Activated CD4-positive, alpha-beta T cell treated with anti-CD3 and anti-CD28 coated beads, Interleukin-2, Interleukin-6, amounts not matched to agents 100 ng/mL and 50 ng/mL, durations not matched to agents 16 hours and 8 hours (primary cell): ENCODE data around the gene RPH3AL.
"Not testable (repeated sequence)": the region's sequence is repeated elsewhere in the genome, so short reads cannot be mapped to it uniquely, and the experiment has no call there.

Experiments
- DNase-seq: peaks from one replicate; pipeline ENCODE4 v3.0.0-alpha.2; 2020

Gene RPH3AL

DNA sequence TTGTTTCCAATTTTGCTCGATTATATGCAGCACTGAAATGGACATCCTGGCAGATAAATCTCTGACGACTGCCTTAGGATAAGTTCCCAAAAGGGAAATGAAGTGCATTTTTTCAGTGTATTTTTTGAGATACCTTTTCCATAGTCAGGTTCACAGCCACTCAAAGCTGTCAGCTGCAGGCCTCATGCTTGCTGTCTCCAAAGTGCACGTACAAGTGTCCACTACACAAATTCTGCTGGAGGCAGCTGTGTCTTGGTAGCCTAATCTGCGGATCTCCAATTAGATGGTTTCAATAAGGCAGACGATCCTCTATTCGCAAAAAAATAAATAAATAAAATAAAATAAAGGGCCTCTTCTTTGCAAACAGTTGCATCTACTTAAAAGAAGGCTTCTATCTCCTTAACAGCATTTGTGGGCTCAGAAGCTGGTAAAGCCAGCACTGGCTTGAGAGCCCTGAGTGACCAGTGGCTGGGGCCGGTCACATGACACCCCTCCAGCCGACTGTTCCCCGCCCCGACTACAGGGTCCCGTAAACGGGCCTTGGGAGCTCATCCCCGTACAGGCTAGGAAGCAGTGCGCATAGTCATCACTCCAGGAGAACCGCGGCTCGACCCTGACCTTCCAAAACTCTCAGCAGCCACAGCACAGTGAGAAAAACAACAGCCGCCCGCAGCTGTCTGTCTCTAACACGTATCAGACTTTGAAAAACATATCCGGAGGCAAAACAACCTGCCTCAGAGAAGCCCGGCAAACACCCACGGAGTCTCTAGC is 18.8 kb downstream of the RPH3AL start:
- DNase-seq = no peak

DNA sequence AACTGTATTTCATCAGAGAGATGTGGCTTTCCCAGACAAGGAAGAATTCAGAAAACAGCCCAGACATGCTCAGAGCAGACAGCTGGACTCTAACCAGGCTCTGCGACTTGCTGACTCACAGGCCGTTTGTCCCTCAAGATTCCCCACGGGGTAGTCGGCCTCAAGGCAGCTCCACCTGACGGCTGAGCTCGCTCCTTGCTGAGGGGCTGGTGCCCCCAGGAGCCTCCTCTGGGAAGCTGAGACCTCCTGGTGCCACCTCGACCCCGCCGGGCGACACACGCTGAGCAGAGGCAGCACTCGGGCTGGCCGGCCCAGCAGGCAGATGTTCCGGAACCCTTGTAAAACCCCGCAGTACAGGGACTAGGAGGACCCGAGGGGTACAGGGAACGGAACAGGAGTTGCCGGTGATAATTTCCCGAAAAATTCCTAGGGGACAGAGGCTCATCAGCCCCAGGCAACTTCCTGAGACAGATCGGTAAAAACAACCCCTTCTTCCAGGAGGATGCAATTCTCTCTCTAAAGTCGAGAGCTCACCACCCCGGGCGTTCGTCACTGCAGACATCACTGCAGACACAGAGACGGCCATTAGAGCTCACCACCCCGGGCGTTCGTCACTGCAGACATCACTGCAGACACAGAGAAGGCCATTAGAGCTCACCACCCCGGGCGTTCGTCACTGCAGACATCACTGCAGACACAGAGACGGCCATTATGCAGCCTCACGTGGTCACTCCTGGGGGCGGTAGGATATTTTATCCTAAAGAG is 19.9 kb downstream of the RPH3AL start:
- no peak for DNase-seq

DNA sequence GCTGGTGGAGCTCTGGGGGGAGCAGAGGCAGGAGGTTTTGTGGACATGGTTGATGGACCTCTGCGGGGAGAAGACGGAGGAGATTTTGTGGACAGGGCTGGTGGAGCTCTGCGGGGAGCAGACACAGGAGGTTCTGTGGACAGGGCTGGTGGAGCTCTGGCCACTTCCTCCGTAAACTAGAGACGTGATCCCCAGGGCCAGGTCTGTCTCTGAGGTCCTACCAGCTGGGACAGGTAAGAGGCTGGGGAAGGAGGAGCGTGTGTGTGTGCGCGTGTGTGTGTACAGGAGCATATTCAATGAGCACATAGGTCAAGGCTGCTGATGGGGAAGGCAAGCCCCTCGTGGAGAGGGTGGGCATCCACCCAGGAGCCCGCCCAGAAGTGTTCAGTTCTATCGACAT is 20.6 kb downstream of the RPH3AL start:
- no peak for DNase-seq

DNA sequence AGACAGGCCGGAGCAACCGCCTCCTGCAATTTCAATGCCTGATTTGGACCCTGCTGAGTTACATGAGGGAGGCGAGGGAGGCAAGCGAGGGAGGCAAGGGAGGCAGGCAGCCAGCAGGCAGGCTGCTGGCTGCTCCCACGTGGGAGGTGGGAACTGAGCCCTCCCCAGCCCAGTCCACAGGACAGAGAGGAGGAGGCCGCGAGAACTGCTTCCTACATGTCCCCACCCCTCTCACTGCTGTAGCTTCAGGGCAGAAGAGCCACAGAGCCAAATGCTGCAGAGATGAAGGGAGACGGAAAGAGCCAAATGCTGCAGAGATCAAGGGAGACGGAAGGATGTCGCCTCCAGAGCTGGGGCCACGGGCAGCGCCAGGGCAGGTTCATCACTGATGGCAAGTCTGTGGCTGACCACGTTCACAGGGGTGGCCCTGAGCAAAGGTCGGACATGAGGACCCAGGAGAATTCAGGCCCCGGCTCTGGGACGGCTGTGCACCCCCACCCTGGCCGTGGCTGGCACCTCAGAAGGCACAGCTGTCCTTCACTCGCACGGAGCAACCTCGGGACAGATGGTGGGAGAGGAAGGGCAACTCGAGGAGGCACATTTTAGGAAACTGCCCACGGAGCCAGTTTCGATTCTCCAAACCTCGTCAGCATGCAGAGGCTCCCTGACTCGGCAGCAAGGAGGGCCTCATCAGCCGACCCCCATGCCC is 21.5 kb downstream of the RPH3AL start:
- no peak for DNase-seq

DNA sequence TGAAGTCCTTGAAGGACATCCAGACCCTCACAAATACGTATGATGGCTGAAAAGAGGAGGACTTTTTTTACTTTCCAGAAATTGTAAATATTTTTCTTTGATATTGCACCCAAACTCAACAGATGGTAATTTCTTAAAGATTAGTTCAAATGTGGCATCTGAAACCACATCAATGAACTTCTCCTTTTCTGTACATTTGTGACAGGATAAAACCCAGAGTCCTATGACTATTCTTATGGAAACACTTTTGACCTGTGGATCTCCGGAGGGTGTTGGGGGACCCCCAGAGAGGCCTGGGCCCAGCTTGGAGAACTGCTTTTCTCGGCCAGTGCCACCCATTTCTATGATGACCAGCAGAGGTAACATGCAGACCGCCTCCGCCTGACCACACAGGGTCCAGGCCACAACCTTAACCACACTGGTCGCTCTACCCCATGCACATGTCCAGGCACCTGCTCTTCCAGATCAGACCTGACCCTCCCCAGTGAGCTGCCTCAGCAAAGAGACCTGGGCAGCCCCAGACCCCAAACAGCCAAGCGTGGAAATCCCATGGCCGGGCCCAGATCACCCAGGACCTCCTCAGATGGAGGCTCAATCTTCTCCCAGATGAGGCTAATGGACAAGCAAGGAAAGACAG is 22.7 kb downstream of the RPH3AL start:
- DNase-seq = no peak

DNA sequence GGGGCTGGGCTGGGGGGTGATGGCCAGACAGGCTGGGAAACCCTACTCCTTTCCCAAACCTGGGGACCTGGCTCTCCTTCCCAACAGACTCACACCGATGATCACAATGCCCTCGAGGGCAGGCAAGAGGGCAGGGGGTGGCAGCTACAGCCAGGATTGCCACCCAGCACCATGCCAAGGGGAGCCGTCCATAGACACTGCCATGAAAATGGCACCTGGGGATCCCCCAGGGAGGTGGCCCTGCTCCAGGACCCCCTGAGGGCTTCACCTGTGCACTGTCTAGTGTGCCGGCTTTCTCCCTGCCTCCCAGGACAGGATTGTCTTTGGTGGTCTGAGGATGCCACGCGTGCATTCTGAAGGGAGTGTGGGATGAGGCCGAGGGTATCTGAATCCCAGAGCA is 24.6 kb downstream of the RPH3AL start:
- DNase-seq = no peak

DNA sequence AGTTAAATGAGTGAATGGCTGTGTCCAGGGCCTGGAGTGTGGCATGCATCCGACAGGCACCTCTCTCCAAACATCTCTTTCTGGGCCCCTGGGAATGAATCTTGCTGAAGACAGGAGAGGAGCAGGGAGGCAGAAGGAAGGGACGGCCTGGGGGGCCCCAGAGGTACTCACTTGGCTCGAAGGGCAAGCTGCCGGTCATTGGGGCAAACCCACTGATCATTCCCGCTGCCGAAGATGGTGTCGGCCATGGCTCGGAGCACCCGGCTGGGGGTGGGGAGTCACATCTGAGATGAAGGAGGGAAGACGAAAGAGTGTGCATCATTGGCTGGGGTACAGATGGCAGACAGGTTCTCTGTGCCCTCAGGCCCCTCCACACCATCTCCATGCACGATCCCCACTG is 25.3 kb downstream of the RPH3AL start:
- DNase-seq = no peak

DNA sequence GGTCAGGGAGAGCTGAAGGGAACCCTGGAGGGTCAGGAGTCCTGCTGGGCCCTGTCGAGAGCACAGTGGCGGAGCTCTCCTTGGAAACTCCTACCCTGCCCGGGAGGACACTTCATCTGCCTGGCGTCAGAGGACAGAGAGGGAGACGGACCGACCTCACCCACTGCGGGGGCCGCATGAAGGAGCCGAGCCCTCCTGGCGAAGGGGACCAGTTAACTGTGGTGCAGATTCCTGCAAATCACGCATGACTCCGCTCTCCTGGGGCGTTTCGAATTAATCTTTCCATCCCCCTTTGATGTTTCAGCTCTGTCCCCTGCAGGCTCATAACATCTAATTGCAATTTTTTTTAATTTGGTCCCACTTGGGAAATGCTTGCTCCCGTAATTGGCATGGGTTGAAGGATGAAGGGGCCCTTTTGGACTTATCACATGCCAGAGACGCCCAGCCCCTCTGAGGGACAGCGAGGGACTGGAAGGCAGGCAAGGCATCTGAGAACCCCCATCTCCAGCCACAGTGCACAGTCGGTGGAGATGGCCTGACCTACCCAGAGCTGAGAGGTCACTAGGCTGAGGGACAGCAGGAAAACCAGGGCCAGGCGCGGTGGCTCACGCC is 26.5 kb downstream of the RPH3AL start:
- DNase-seq = no peak

DNA sequence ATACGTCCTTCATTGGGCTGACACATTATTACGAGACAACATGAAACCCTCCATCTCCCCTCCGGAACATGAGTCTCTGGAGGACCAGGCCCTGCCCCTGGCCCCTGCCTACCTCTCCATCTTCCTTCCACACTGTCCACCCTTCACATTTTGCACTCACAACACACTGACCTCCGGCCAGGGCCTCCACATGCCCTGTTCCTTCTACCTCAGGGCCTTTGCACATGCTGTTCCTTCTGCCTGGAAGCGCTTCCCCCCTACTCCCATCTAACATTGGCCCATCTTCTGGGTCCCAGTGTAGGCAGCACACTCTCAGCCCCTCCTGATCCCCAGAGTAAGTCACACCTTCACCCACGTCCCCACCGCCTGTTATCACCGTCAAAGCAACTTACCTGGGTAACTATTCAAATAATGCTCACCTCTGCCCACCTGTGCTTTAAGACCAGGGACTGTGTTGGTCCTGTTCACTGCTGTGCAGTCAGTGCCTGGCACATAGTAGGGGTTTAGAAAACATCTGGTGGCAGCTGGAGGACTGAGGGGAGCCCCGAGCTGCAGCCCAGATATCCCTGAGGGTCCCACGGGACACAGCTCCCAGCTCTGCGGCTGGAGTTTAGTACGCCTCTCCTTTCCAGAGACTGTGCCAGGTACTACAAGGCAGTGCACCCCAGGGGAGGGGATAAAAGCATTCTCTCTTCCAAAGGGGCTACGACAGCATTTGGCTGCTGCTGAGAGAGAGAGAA is 27.2 kb downstream of the RPH3AL start:
- DNase-seq = no peak

DNA sequence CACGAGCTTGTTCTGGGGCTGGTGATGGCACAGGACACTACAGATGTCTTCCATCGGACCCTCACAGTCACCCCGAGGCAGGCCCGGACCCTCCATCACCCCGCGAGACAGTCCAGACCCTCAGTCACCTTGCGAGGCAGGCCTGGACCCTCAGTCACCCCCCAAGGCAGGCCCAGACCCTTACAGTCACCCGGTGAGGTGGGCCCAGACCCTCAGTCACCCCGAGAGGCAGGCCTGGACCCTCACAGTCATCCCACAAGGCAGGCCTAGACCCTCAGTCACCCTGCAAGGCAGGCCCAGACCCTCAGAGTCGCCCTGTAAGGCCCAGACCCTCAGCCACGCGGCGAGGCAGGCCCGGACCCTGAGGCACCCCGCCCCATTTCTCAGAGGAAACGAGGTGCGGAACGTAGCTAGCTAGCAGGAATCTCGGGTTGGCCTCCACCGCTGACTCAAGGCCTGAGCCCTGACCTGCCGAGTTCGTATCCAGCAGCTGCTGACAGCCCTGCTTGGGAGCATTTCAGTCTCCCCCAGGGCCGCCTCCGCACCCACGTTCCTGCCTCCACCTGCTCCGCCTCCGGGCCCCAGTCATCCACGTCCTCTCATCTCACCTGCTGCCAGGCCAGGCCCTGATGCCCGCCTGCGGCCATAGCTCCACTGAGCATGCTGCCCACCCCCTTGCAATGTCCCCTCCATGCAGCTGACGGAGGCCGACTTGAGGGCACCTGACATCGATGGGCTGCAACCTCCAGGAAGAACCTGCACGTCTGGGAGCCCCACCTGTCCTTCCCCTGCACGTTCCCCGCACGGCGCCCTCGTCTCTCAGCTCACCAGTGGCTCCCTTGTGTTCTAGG is 28.7 kb downstream of the RPH3AL start:
- DNase-seq = no peak

DNA sequence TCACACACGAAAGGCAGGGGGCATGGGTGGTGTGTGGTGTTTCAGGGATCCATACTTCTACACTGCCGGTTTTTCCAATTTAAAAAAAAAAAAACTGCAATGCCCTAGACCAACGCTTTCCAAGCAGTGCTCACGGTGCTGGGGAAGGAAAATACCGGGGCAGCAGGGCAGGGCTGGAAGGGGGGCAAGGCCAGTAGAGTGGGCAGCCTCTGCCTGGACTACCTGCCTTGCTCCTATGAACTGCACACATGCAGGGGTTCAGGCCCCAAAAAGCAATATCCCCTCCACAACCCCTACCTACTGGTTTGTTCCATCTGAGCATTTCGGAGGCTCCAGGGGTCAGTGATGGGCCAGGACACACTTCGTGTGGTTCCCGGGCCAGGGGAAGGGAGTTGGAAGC is 29.4 kb downstream of the RPH3AL start:
- no peak for DNase-seq

DNA sequence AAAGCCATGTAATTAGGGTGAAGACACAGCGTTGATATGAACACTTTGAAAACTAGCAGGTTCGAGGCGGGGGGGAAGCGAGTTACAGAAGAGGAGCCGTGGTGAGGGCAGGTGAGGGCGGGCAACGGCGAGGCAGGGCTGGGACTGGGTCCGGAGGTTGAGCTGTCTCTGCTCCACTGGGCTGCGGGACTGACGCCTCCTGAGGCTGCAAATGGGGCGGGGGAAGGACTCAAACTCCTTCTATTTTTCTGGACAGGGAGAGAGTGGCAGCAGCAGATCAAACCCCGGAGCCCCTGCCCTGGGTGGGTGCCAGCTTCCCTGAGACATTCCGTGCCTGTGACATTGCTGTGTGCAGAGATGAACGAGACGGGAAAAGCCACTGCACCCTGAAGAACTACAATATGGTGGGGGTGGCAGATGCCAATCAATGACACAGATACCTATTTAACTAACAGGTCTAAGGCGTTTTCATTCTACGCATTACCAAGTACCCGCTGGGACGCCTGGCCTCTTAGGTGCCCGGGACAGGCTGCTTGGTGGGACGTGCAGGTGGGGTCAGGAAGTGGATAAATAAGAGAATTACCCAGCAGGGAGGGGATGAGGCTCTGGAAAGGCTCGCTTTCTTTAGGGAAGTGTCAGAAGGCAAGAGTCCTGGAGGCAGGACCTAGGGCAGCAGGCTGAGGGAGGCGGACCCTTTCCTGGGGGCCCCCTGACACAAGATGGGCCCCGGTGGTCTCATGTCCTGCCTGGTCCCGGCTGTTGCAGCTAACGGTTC is 30.4 kb downstream of the RPH3AL start:
- no peak for DNase-seq

DNA sequence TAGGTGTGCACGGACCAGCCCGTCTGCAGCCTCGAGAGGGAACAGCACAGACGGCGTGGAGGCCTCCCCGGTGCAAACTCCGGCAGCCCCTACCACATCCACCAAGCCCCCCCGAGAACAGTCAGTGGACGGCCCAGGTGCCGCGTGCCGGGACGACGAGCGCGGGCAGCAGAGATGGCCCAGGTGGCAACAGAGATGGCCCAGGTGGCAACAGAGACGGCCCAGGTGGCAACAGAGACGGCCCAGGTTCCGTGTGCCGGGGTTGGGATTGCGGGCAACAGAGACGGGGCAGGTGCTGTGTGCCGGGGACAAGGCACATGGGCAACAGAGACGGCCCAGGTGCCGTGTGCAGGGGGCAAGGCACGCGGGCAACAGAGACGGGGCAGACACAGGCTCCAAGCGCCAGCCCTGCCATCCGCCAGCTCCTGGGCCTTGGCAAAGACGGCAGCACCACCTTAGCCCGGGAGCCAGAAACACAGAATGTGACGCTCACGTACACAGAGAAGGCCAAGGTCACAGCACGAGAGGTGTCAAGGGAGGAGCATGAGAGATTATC is 31.1 kb downstream of the RPH3AL start:
- DNase-seq = no peak

DNA sequence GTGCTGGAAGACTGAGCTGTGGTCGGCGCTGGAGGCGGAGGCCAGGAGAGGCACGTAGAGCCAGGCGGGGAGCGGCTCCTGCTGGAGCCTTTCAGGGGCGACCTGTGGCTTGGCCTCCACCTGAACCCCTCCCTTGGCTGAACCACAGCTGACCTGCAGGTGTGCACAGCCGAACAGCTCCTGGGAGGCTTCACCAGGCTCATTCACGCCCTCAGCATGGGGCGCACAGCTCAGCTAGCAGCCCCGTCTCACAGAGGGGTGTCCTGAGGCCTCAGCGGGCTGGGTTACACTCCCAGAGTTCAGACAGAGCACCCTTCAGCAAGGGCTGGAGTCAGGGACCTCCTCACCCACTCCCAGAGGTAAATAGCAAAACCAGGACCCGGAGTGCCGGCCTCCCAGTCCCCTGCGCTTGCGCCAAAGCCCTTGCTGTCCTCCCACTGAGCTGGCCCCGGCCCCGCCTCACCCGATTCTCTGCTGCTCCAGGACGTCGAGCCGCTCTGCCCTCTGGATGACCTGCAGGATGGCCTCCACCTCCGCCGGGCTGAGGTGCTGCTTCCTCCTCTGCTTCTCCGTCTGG is 31.7 kb downstream of the RPH3AL start:
- no peak for DNase-seq

DNA sequence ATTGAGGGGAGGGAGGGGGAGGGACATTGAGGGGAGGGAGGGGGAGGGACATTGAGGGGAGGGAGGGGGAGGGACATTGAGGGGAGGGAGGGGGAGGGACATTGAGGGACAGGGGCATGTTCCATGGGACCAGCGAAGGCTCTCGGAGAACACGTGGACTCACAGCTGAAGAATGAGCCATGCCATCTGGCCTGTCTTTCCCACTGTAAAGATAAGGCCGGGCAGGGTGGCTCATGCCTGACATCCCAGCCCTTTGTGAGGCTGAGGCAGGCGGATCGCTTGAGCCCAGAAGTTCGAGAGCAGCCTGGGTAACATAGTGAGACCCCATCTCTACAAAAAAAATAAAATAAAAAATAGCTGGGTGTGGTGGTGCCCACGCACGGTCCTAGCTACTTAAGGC is 32.5 kb downstream of the RPH3AL start:
- no peak for DNase-seq

DNA sequence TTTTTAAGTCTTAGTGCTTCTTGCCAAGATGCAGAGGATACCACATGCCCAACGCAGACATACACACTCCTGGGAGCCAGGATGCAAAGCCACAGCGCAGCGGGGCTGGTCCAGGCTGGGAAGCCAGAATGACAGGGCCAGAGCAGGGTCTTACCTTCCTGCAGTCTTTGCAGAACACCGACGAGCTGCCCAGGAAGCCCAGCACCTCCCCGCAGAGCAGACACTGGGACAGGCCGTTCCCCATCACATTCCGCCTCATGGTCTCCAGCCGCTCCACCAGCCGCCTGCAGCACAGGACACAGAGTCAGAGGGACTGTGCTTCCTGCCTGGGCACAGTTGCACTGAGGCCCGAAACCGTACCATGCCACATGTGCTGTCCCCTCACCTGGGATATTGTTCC is 33.3 kb downstream of the RPH3AL start:
- no peak for DNase-seq

DNA sequence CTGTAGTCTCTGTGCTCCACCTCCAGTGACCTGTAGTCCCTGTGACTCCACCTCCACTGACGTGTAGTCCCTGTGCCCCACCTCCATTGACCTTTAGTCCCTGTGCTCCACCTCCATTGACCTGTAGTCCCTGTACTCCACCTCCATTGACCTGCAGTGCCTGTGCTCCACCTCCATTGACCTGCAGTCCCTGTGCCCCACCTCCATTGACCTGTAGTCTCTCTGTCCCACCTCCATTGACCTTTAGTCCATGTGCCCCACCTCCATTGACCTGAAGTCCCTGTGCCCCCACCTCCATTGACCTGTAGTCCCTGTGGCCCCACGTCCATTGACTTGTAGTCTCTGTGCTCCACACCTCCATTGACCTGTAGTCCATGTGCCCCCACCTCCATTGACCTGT is 35.5 kb downstream of the RPH3AL start:
- DNase-seq = not testable (repeated sequence)

DNA sequence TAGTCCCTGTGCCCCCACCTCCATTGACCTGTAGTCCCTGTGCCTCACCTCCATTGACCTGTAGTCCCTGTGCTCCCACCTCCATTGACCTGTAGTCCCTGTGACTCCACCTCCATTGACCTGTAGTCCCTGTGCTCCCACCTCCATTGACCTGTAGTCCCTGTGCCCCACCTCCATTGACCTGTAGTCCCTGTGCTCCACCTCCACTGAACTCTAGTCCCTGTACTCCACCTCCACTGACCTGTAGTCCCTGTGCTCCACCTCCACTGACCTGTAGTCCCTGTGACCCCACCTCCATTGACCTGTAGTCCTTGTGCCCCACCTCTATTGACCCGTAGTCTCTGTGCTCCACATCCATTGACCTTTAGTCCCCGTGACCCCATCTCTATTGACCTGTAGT is 37.2 kb downstream of the RPH3AL start:
- not testable (repeated sequence) for DNase-seq

DNA sequence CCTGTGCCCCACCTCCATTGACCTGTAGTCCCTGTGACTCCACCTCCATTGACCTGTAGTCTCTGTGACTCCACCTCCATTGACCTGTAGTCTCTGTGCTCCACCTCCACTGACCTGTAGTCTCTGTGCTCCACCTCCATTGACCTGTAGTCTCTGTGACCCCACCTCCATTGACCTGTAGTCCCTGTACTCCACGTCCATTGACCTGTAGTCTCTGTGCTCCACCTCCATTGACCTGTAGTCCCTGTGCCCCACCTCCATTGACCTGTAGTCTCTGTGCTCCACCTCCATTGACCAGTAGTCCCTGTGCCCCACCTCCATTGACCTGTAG is 38.0 kb downstream of the RPH3AL start:
- not testable (repeated sequence) for DNase-seq
